Activated T-cell treated with anti-CD3 and anti-CD28 coated beads for 4 hours (primary cell): ENCODE measurements around the gene NAV1.
"Not testable (repeated sequence)": the region's sequence is repeated elsewhere in the genome, so short reads cannot be mapped to it uniquely, and the experiment has no call there.

Source experiments
- DNase-seq: peaks from one replicate; pipeline ENCODE4 v3.0.0-alpha.2; 2020

NAV1 gene

DNA sequence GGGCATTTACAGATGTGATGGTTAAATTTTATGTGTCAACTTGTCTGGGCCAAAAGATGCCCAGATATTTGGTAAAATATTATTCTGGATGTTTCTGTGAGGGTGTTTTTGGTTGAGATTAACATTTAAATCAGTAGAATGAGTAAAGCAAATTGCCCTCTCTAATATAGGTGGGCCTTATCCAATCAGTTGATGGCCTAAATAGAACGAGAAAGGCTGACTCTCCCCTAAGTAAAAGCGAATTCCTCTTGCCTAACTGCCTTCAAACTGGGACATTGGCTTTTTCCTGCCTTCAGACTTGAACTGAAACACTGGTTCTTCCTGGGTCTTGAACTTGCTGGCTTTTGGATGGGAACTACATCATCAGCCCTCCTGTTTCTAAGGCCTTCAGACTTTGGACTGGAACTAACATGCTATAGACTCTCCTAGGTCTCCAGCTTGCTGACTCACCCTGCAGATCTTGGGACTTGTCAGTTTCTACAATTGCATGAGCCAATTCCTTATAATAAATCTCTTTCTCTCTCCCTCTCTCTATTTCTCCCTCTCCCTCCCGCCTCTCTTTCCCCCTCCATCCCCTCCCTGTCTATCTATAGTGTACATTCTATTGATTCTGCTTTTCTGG is 10.2 kb upstream of the NAV1 start:
- no peak for DNase-seq

DNA sequence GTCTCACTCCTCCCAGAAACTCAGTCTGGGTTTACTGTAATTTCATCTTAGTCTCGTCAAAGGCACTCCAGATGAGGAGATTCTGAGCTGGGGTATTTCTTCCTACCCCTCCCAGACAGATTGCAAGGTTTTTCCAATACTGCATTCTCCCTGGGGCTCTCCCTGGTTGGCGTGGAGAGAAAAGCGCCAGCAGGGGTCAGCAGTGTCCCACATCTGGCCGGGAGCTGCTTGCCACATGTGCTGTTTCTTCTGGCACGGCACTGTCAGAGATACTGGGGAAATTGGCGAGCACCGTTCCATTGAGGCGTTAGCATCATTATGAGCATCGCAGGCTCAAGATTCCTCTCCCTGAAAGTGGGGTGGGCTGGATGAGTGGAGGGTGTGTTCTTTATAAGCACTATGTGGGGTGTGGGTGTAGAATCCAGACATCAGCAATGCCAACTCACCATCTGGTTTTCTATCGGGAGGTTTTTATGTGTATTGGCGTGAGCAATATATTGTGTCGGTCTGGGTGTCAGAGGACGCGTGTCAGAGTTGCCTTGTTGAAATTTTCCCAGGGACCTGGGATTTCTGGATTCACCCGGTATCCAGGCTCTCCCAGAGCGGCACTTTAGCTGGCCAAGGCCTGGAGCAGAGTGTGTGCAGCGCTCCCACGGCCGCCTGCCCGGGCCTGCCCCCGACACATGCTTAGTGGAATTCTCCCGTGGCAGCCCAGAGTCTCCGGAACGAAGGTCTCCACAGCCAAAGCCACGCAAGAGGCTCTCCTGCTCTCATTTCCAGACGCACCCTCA is 8.0 kb upstream of the NAV1 start:
- no peak for DNase-seq

DNA sequence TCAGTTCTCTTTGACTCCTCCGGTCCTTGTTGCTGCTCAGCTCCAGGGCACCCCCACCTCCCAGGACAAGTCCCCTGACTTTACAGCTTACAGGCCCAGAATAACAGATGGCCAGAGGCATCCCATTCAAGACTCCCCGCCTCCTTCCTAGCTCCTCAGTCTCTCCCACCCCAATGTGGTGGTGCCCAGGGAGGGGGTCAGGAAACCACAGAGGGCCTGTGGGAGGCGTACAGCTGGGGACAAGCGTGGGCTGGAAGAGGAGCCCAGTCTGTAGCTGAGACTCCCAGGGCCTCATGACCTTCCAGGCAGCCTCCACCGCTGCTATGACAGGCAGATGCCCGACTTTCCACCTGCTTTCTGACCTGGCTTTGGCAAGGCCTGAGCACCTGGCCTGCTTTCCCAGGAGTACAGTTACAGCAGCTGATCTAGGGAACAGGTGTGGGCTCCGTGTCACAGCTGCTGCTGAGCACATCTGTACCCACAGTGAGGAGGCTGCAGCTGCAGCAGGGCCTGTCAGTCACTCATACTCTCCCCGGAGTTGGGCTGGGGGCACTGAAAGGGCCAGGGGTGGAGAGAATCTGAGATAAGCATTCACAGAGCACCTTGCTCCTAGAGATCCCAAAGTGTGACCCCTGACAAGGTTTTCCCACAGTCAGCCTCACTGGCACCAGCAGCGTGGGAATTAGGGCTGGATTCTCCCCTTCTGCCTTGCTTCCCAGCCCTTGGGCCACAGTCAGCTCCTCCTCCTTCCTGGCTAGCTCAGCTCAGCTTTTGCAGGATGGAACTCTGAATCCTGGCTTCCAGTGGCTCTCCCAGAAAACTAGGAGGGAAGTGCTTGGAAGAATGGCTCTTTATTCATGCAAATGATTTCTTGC is 7.1 kb upstream of the NAV1 start:
- DNase-seq = no peak

DNA sequence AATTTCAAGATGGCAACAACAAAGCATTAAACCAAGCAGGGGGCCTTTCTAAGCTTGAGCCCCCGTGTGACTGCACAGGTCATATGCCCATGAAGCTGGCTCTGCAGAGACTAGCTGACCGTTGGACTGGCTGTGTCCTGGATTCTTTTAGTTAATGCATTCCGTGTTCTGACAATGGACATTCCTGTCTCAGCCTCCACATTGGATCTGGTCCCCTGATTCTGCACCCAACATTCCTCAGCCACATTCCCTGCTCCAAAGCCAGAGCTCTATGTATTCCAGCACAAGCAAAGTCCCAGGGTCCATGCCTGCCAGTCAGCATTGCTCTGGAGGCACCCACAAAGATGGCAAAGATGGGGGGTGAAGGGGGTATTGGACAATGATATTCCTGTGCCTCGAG is 5.1 kb upstream of the NAV1 start:
- no peak for DNase-seq

DNA sequence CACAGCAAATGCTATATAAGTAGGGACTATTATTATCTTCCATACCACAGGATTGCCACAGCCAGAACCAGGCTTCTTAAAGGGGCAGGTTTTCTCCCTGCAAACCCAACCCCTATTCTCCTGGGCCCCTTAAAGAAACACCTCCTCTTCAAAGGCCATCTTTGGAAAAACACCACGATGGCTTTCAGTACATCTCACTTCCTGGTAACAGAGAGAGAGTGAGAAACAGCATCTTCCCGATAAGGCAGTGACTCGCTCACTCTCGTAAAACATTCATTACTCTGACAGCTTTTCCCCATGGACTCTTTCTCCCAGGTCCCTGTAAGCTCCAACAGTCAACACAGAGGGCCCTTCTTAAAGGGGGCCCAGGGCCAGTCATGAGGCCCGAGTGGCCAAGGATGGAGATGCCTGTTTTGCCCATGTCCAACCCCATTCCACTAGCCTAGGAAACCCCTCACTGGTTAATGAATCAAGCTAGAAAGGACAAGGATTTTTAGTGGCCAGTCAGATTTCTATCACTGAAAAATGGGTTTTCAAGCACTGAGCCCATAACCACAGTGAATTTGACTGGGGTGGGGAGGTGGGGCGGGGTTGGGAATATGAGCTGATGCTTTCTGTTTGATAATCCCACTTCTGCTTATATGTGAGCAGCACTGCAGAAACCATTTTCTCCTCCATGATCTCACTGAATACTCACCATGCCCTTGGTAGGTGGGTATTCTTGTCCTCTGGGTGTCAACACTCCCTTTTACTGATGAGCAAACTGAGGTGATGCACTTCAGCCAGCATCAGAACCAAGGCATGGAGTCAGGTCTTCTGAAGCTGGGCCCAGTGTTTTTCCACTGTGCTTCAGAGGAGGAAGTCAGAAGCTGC is 3.6 kb upstream of the NAV1 start:
- DNase-seq = no peak

DNA sequence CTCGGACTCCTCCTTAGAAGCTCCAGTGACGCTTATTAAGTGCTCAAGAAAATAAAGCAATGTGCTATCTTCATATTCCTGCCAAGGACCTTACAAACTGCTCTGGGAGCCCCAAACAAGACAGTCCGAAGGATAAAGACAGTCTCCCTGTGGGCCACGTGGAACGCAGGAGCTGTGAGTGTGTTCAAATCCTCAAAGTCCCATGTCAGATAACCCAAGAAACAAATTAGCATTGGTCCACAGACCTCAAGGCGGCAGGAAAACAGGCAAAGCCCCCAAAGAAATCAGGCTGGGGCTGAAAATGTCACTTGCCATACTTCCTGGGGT is 3.0 kb upstream of the NAV1 start:
- DNase-seq = no peak

DNA sequence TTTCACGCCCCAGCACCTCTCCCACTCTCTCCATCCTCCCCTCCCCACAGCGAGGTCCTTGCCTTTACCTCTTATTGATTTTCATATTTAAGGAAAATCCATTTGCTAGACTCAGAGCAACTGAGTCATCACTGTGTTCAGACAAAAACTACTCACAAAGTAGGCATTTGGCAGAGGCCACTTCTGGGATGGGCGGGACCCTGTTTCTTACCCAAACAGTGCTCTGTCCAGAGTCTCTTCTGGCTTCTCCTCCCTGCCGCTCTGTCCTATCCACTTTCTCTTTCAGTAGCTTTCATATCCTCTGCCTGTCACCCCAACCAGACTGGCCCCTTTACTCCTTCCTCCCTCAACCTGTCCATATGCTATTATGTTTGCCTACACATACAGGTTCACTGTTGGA is 2.4 kb upstream of the NAV1 start:
- DNase-seq = no peak

DNA sequence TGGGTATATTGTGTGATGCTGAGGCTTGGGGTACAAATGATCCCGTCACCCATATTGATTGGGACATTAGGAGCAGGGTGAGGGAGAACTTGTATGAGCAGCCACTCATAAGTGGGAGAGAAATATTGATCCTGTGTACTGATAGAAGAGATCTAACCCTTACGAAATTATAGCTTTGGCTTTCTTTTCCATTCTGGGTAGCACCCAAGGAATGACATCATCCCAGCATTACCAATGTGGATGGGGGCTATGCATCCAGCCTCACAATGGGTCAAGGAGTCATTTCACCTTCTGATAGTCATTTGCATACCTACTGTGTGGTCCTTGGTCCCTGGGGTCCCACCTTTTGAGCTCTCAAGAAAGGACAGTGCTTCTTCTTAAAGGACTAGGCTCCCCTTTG is 1.9 kb upstream of the NAV1 start:
- DNase-seq = no peak

DNA sequence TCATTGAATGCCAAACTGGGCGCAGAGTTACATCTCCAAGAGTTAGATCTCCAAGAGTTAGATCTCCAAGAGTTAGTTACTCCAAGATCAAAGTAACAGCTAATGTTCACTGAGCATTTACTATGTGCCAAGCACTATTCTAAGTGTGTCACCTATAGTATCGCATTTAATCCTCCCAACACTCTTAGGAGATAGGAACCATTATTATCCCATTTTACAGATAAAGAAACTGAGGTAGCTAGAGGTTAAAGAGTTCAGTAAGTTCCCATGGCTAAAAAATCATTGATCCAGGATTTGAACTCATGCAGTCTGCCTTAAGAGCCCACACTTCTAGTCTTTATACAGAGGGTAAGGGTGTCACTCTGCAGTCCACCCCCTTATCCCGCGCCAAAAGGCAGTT is 1.5 kb upstream of the NAV1 start:
- DNase-seq = no peak

DNA sequence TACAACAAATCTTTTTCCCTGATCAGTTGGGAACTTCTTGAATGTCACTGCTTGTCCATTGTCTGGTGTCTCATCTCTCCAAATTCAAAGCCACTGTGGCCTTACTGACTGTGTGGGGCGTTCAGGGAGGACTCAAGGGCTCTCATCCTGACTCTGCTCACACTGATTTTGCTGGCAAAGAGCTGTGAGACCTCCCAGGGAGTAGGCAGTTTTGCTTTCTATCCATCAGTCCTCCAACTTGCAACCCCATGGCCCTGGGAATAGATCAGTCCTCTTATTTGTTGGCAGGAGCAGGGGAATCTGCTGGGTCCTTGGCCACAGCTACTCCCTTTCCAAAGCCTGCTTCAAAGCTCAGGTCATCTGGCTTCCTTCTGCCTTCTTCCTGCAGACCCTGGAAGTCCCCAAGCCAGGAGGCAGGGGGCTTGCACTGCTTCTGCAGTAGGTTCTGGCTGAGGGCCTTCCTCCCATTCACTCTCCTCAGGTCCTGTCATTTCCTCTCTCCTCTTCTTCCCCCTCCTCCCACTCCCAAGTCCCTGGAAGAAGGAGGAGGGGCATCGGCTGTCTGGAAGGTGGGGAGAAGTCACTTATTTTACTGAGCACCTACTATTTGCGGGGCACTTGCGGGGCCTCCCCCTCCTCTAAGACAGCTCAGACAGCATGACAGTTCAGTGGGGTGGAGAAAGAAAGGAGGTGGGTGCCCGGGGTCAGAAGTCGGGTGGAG is 876 bp upstream of the NAV1 start:
- DNase-seq = no peak

DNA sequence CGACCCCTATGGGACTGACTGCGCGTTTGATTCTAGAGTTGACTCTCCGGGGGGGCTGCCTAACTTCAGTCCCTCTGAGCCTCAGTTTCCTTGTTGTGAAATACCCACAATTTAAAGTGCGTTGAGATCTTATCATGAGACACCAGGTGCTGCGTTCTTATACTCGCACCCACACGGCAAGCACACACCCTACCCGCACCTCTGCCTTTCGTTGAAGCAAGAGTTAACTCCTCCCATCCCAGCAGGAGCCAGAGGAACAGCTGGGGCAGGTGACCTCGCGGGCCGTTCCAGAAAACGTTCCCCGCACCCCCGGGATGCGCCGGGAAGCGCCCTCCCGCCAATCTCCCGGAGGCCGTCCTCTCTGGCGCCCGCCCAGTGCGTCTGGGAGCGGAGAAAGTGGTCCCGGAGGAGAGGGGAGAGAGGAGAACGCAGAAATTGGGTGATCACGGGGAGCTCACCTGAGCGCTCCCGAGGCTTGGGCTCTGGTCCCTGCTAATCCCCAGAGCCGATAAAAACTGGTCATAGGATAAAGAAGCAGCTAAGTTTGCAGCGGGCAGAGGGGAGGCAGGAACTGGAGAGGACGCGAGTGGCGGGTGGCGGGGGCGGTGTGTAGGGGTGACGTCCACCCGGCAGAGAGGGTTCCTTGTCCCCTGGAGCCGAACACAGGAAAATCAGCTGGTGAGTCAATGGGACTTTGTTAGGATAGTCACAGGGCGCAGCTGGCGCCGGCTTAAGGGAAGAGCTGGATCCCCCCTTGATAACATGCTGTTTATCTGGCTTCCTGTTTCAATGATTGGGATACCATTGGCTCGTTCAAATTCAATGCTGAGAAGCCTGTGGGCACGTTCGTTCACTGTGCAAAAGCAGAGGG is 869 bp downstream of the NAV1 start:
- DNase-seq = no peak

DNA sequence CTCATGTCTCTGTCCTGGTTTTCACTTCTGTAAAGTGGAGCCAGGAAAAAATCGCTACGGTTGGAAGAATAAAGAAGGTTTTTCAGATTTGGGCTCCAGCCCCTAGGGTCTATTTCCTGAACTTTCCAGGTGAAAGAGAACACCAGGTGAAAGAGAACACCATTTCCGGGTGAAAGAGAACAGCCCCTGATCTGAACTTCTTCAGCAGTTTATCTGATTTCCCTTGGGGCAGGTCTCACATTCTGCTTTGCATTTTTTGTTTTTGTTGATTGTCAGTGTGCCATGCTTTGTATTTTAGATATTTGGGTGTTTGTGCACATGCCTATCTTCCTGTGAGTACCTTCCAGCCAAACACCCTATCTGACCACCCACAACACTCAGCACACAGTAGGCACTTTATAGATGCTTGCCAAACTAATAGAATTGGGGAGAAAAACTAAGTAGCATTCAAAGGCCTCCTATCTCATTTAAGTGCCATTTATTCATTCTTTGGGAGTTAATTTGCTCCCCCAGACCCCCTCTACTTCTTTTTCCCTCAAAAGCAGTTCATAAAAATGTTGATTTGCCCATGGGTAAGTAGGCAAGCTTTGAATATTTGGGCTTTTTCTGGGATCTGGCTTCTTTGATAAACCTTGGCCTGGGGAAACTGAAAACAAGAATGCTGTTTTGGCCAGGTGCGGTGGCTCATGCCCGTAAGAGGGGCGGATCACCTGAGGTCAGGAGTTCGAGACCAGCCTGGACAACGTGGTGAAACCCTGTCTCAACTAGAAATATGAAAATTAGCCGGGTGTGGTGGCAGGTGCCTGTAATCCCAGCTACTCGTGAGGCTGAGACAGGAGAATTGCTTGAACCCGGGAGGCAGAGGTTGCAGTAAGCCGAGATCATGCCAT is 2.2 kb downstream of the NAV1 start:
- DNase-seq = no peak

DNA sequence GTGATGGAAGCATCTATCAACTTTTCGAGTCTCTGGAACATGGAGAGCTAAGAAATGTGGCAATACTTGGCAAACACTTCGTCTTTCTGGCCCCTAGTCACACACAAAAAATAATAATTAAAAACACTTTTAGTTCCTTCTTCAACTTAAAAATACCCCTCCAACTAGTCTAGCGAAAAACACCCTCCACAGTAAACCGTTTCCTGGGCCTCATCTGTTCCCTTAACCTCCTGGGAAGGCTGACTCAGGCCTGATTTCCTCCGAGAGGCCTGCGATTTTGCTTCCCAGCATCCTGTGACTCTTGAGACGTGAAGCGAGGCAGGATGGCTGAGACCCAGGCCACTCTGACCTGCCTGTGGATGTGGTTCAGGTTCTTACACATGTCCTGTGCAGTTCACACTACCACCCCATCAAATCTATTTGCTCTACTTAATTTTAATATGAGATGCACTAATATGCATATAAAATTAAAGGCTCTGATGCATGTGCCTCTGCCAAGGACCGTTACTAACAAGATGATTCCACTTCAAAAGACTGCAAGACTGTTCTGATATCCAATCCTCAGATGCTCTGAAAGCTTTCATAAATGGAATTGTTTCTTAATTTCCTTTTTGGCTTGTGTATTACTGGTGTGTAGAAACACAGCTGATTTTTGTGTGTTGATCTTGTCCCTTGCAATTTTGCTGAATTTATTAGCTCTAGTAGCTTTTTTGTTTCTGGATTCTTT is 3.5 kb downstream of the NAV1 start:
- no peak for DNase-seq

DNA sequence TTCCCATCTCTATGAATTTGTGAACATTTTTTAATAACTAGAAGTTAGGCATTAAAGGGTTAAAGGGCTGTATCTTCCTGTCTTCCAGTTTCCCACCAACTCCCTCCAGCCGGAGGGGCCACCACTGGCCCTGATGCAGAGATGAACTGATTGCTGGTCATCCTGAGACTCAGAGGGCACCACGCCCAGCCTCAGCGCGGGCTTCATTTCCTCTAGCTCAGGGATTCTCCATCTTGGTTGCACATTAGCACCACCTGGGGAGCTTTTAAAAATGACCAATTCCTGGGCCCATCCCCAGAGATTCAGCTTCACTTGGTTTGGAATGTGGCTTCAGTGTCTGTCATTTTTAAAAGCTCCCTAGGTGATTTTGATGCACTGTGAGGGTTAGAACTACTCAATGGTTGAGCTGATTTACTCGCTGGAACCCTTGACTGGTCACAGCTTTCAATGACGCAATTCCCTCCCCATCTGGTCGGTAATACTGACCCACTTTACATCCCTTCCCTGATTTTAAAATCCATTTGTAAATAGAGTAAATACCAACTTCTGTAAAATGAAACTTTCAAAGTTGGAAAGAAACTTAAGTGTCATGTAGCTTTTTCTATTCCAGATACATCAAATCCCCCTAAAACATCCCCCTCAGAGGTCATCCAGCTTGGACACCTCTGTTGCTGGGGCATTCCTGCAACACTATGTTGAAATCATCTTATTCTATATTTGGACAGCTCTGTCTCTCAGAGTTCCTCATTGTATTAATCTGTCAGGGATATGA is 5.1 kb downstream of the NAV1 start:
- DNase-seq = no peak

DNA sequence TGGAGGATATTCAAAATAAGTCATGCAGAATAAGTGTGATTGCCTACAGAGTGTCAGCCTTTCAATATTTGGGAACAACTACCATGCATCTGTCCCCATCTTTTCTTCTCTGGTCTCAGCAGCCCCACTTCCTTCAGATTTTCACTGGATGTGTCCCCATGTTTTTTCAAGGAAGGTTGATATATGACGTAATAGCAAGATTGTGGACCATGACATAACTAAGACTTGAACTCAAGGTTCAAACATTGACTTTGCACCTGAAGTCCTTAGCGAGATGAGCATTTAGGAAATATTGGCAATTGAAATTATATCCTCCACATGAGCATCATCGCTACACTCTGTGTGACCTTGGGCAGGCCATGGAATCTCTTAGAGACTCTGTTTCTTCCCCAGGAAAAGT is 5.8 kb downstream of the NAV1 start:
- no peak for DNase-seq

DNA sequence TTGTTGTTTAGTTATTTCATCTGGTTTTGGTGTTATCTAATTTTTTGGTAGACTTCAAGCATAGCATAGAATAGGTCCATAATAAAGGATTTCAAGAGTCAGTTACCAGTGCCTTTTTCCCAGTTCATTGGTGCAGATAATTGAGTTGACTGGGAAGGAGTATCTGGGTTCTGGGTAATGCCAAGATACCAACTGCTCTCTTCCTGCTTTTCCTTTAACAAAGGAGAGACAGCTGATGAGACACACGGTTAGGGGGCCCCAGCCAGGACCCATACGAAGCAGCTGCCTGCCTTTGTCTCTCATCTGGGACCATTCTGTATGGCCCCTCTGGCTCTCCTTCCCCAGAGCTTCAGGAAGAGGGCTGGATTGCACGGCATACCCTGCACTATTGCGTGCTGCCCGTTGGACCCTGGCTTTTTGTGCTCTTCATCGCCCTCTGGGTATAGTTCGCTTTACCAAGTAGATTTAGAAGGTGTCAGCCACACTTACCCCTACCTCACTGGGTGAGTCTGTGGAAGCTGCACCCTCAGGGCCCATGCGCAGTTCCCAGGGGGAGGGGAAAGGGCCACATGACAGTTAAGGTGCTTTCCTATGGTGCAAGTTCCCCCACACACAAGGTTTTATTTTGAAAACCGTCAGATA is 7.0 kb downstream of the NAV1 start:
- DNase-seq = no peak

DNA sequence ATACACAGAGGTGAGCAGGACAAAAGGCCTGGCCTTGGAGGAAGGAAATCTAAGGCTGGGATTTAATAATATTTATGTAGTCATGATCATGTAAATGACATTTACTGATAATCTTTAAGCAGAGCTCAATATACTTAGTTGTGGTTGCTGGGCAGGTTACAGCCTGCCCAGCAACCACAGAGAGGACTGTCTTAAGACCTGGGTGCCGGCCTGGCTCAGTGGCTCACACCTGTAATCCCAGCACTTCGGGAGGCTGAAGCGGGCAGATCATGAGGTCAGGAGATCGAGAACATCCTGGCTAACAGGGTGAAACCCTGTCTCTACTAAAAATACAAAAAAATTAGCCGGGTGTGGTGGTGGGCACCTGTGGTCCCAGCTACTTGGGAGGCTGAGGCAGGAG is 10.6 kb downstream of the NAV1 start:
- not testable (repeated sequence) for DNase-seq

DNA sequence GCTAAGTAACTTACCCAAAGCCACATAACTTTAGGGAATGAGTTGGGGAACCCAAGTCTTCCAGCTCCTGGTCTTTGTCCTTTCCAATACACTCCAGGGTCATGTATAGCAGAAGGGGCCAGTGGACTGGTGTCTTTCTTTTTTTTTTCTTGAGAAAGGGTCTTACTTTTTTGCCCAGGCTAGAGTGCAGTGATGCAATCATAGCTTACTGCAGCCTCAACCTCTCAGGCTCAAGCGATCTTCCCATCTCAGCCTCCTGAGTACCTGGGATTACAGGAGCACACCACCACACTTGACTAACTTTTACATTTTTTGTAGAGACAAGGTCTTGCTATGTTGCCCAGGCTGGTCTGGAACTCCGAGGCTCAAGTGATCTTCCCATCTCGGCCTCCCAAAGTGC is 12.2 kb downstream of the NAV1 start:
- no peak for DNase-seq
